Tibial nerve (tissue), 4 donors: ENCODE results near the gene TCF25.

ENCODE experiments used
- EP300 ChIP-seq, 2 donors: sonication (generic); formaldehyde crosslinking; IDR thresholded peaks; one replicate each; pipeline ENCODE4 v1.6.1; 2017; ENCODE audit warnings: antibody characterized with exemption in 2 of 2, mild to moderate bottlenecking in 1 of 2
- POLR2A ChIP-seq, 2 donors: fragments of 450-650 bp; IDR thresholded peaks; one replicate each; pipeline ENCODE4 v1.6.1; 2017; ENCODE audit warnings: antibody characterized with exemption in 2 of 2, mild to moderate bottlenecking in 2 of 2, moderate library complexity in 2 of 2
- TF ChIP-seq, protein P1 (sequence below), 5 experiments: fragments of 200-600 bp in 3 of 5; fragments of 450-650 bp in 2 of 5; sonication (generic) in 3 of 5; IDR thresholded peaks; one replicate each; pipeline ENCODE4 v1.5.1; 2016 to 2019; ENCODE audit warnings: antibody characterized with exemption in 5 of 5, mild to moderate bottlenecking in 3 of 5, moderate library complexity in 2 of 5

DNA sequence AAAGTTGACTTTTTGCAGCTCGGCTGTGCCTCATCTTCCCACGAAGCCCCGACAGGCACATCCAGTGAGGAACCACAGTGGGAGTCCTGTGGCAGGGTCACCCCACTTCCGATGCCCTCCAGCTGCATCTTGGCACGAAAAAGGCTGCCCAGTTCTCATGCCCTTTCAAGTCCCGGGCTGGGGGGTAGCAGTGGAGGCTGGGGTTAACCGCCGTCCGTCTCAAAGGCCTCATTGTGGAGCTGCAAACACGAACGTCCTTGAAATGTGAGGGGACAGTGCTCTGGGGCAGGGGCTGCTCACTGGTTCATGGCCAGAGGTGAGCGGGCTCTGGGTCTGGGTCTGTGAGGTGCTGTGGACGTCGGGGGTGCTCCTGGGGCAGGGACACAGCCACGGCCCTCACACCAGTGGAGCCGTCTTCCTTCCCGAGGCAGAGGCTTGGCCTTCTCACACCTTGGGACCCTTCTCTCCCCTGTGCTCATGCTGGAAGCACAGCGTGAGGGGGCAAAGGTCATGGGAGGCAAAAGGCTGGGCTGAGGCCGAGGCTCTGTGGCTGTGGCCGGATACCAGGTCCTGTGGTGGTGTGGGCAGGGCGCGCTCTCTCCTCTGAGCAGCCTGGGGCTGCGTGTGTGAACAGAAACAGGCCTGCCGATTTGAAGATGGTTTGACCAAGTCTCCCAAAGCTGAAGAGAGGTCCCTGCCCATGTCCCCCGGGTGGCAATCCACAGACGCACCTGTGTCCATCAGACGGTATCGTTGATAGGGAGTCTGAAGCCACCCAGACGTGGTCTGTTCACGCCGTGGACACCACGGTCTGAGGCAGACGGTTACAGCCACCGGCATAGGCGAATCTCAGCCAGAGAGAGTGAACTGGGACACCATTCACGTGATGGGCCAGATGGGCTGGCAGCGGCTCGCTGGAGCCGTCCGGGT is 42.2 kb downstream of the TCF25 start:
- TF ChIP-seq POLR2A (IDR thresholded peaks at IDR 0.05): no peak
- TF ChIP-seq, protein P1, sequence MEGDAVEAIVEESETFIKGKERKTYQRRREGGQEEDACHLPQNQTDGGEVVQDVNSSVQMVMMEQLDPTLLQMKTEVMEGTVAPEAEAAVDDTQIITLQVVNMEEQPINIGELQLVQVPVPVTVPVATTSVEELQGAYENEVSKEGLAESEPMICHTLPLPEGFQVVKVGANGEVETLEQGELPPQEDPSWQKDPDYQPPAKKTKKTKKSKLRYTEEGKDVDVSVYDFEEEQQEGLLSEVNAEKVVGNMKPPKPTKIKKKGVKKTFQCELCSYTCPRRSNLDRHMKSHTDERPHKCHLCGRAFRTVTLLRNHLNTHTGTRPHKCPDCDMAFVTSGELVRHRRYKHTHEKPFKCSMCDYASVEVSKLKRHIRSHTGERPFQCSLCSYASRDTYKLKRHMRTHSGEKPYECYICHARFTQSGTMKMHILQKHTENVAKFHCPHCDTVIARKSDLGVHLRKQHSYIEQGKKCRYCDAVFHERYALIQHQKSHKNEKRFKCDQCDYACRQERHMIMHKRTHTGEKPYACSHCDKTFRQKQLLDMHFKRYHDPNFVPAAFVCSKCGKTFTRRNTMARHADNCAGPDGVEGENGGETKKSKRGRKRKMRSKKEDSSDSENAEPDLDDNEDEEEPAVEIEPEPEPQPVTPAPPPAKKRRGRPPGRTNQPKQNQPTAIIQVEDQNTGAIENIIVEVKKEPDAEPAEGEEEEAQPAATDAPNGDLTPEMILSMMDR (IDR thresholded peaks at IDR 0.05): no peak
- TF ChIP-seq EP300 (IDR thresholded peaks at IDR 0.05): no peak
